Keratinocyte (primary cell): ENCODE results near the gene TBC1D4. TPM values are rescaled to one million over a fixed set of nuclear protein-coding genes. Genes with fewer than 3 reads are reported as not detected.

Experiments used
- DNase-seq: peaks from one replicate; pipeline ENCODE4 v3.0.0-alpha.2; 2011; ENCODE audit warnings: low read depth, missing footprints, low spot score
- FAIRE-seq: peaks from 2 replicates; lab custom pipeline; 2011; peaks lifted over from hg19 to GRCh38; lab: Jason Lieb, UNC
- H2AFZ ChIP-seq: 2 replicates; pipeline ENCODE4 v1.6.0; 2012; ENCODE audit warnings: low read length, control low read depth, inconsistent platforms; ENCODE audit not compliant: control insufficient read depth
- H3K27ac ChIP-seq: 2 replicates; pipeline ENCODE4 v1.5.1; 2011; ENCODE audit warnings: low read length; ENCODE audit not compliant: control insufficient read depth, insufficient read depth
- H3K27me3 ChIP-seq: 3 replicates; pipeline ENCODE4 v1.6.0; 2011; ENCODE audit warnings: low read length; ENCODE audit not compliant: control insufficient read depth, insufficient read depth; ENCODE audit errors: extremely low read depth
- H3K36me3 ChIP-seq, 2 experiments: 2 replicates in 1 of 2; 3 replicates in 1 of 2; pipeline ENCODE4 v1.5.1; 2011; ENCODE audit warnings: low read length in 2 of 2, mild to moderate bottlenecking in 1 of 2; ENCODE audit not compliant: control insufficient read depth in 2 of 2, insufficient read depth in 2 of 2; ENCODE audit errors: extremely low read depth in 1 of 2
- H3K4me1 ChIP-seq: 3 replicates; pipeline ENCODE4 v1.5.1; 2011; ENCODE audit warnings: low read length; ENCODE audit not compliant: control insufficient read depth, insufficient read depth; ENCODE audit errors: extremely low read depth
- H3K4me2 ChIP-seq: 3 replicates; pipeline ENCODE4 v1.6.0; 2011; ENCODE audit warnings: low read depth, low read length; ENCODE audit not compliant: control insufficient read depth, insufficient read depth; ENCODE audit errors: extremely low read depth
- H3K4me3 ChIP-seq, 3 experiments: fragments of 200-600 bp in 1 of 3; sonication (generic) in 1 of 3; 2 replicates in 2 of 3; 3 replicates in 1 of 3; pipeline ENCODE4 v1.5.1; 2011 to 2016; ENCODE audit warnings: low read length in 3 of 3, mild to moderate bottlenecking in 3 of 3, control low read depth in 2 of 3, inconsistent platforms in 1 of 3, low read depth in 1 of 3, mixed read lengths in 1 of 3, mixed run types in 1 of 3, moderate library complexity in 1 of 3; ENCODE audit not compliant: control insufficient read depth in 2 of 3, insufficient read depth in 2 of 3; ENCODE audit errors: extremely low read depth in 1 of 3
- H3K79me2 ChIP-seq: 2 replicates; pipeline ENCODE4 v1.6.0; 2012; ENCODE audit warnings: low read length; ENCODE audit not compliant: control insufficient read depth, insufficient read depth
- H3K9ac ChIP-seq: 3 replicates; pipeline ENCODE4 v1.6.0; 2011; ENCODE audit warnings: low read length; ENCODE audit not compliant: control insufficient read depth, insufficient read depth; ENCODE audit errors: extremely low read depth
- H3K9me1 ChIP-seq: 3 replicates; pipeline ENCODE4 v1.6.0; 2011; ENCODE audit warnings: low read length; ENCODE audit not compliant: control insufficient read depth, insufficient read depth; ENCODE audit errors: extremely low read depth
- H3K9me3 ChIP-seq: 2 replicates; pipeline ENCODE4 v1.5.1; 2012; ENCODE audit warnings: low read depth, low read length; ENCODE audit not compliant: control insufficient read depth
- H4K20me1 ChIP-seq: 3 replicates; pipeline ENCODE4 v1.6.0; 2011; ENCODE audit warnings: low read length; ENCODE audit not compliant: control insufficient read depth, insufficient read depth; ENCODE audit errors: extremely low read depth
- EZH2 ChIP-seq: IDR thresholded peaks from one replicate; pipeline ENCODE4 v1.6.1; 2012; ENCODE audit warnings: inconsistent platforms, mild to moderate bottlenecking, low read length, moderate library complexity
- dilution Hi-C: fragments of 300-500 bp; cut with MboI; formaldehyde crosslinking; loops from one replicate; pipeline ENCODE4 v1.7.0; 2020; ENCODE audit warnings: low sequenced_read_pairs; ENCODE audit not compliant: extremely low pct_ligation_motif_present
- polyA plus RNA-seq, 5 experiments: library from polyadenylated mRNA; depleted of rRNA in 3 of 5; stranded (reverse) in 3 of 5; stranded (forward) in 1 of 5; unstranded in 1 of 5; fragments of >200 nt; gene quantifications; 1 replicate in 1 of 5; 2 replicates in 3 of 5; 3 replicates in 1 of 5; pipeline versions ENCODE4 v1.2.1 to v1.2.3, GENCODE V29; 2011 to 2012; ENCODE audit warnings: missing spikeins in 2 of 5, low read depth in 1 of 5, low replicate concordance in 1 of 5
- TF ChIP-seq, protein P1 (sequence below), 3 experiments: IDR thresholded peaks in 1 of 3; conservative IDR thresholded peaks in 1 of 3; optimal IDR thresholded peaks in 1 of 3; 2 replicates in 2 of 3; 3 replicates in 1 of 3; pipeline versions ENCODE3 to v1.5.1; 2011; ENCODE audit warnings: low read length in 3 of 3, mild to moderate bottlenecking in 3 of 3, moderate library complexity in 2 of 3, control low read depth in 1 of 3, inconsistent platforms in 1 of 3; ENCODE audit not compliant: insufficient read depth in 2 of 3; ENCODE audit errors: extremely low read depth in 1 of 3

TBC1D4 gene
- polyA plus RNA-seq, 1 donor (not counting 4 experiments of a cell fraction or from before 2014, with no cell fraction given) = 14.2 TPM

DNA sequence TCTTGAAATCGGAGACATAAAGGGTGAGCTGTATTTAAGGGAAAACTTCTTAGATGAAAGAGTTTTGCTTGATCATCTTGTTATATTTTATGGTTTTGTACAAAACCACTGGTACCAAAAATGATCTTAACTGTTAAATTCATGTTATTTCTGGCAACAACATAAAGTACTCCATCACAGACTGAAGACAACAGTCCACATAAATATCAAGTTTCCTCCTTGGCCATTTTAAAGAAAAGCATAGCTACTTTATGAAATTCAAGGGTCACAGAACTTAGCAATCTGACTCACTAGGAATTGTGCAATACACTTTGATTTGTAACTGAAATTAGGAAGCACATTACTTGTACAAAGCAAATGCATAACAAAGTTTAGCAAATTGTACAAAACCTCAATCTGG lies 66.3 kb downstream of the TBC1D4 start:
- H3K9me3 ChIP-seq = no peaks in the 10 kb centered on the region
- no peak overlapping the region for H3K4me2 ChIP-seq
- FAIRE-seq (no peak), DNase-seq (no peak)
- no peaks in the 10 kb centered on the region for H3K27me3 ChIP-seq
- no peak for TF ChIP-seq EZH2
- TF ChIP-seq, protein P1, sequence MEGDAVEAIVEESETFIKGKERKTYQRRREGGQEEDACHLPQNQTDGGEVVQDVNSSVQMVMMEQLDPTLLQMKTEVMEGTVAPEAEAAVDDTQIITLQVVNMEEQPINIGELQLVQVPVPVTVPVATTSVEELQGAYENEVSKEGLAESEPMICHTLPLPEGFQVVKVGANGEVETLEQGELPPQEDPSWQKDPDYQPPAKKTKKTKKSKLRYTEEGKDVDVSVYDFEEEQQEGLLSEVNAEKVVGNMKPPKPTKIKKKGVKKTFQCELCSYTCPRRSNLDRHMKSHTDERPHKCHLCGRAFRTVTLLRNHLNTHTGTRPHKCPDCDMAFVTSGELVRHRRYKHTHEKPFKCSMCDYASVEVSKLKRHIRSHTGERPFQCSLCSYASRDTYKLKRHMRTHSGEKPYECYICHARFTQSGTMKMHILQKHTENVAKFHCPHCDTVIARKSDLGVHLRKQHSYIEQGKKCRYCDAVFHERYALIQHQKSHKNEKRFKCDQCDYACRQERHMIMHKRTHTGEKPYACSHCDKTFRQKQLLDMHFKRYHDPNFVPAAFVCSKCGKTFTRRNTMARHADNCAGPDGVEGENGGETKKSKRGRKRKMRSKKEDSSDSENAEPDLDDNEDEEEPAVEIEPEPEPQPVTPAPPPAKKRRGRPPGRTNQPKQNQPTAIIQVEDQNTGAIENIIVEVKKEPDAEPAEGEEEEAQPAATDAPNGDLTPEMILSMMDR (optimal IDR thresholded peaks at IDR 0.05 in 1 of 3, IDR thresholded peaks at IDR 0.05 in 1 of 3, conservative IDR thresholded peaks at IDR 0.05 in 1 of 3; ENCODE audit: extremely low read depth in 1 of 3, insufficient read depth in 2 of 3, low read length in 3 of 3) = no peak
- H3K4me1 ChIP-seq = peaks cover 28% of the 10 kb centered on the region
- dilution Hi-C loops = no loop called here
- no peak overlapping the region for H3K9ac ChIP-seq
- H3K36me3 ChIP-seq = no peaks in the 10 kb centered on the region
- no peak overlapping the region for H3K4me3 ChIP-seq
- no peak overlapping the region for H2AFZ ChIP-seq
- H3K9me1 ChIP-seq = peaks cover 4% of the 10 kb centered on the region
- H4K20me1 ChIP-seq = peaks cover 5% of the 10 kb centered on the region
- H3K27ac ChIP-seq = no peak overlapping the region
- peaks cover 16% of the 10 kb centered on the region for H3K79me2 ChIP-seq

DNA sequence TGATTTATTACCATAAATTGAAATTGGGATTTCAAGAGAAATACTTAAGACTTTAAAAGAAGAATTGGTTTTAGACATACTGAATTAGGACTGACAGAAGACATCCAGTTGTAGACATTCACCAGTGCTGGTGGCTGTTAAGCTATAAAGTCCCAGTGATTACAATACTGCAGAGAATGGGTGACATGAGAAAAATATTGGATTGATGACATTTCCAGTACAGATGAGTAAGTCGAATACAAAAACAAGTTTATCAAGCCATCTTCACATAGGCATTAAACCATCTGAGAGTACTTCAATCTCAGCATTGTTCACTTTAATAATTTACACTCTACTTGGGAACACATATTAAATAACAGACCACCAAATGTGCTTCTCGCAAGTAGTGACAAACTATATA lies 66.8 kb downstream of the TBC1D4 start:
- Histone ChIP-seq H3K79me2 (peaks cover 16% of the 10 kb centered on the region), H3K27me3 (no peaks in the 10 kb centered on the region), H3K9me1 (peaks cover 4% of the 10 kb centered on the region), H2AFZ (no peak overlapping the region), H3K27ac (no peak overlapping the region), H3K9me3 (no peaks in the 10 kb centered on the region), H3K4me2 (no peak overlapping the region), H3K4me1 (peaks cover 28% of the 10 kb centered on the region), H3K4me3 (no peak overlapping the region), H3K9ac (no peak overlapping the region), H3K36me3 (no peaks in the 10 kb centered on the region), H4K20me1 (peaks cover 5% of the 10 kb centered on the region)
- TF ChIP-seq EZH2 = no peak
- TF ChIP-seq, protein P1 (optimal IDR thresholded peaks at IDR 0.05 in 1 of 3, IDR thresholded peaks at IDR 0.05 in 1 of 3, conservative IDR thresholded peaks at IDR 0.05 in 1 of 3; ENCODE audit: extremely low read depth in 1 of 3, insufficient read depth in 2 of 3, low read length in 3 of 3) = no peak
- FAIRE-seq (no peak), DNase-seq (no peak)
- dilution Hi-C loops = no loop called here
